Measurements from ENCODE around the gene BEND3. TPM values are rescaled to one million over a fixed set of nuclear protein-coding genes. Genes with fewer than 3 reads are reported as not detected.
A peak's percentile ranks its signal among the peaks of the same experiment; 100 is the strongest.

BEND3 gene
- total and polyA plus RNA-seq, 12 donors, result 0.37 to 2.3 (median 1.3) TPM

DNA sequence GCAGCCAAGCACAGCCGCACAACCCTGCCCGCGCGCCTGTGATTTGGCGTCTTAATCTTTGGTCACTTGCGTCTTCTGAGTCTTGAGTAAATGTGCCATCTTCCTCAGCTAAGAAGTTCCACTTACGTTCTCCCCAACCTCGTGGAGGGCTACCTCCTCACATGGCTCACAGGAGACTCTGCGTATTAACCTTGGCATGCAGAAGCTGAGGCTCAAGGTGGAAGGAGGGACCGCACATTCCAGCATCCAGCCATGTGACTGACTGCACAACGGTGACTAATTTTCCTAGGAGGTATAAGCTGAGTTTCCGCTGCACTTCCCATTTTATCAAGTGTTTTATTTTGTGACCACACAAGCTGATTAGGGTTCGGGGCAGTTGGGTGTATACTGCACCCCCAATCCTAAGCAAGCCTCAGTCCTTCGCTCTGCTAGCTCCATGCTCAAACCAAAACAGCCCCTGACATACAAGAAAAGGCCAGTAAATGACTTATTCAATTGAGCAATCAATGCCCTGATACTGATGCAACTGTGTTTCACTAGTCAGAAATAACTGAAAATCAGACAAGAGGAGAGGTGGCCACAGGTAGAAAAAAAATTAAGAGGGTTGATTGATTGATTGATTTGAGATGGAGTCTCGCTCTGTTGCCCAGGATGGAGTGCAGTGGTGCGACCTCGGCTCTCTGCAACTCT is 7.0 kb downstream of the BEND3 start:
- 90% methylated on average over 17 of the region's 17 CpGs for WGBS, 2 donors
- no peak overlapping the region for H3K27ac ChIP-seq
- ATAC-seq (peak in 2 of 8 donors; percentile 38 to 50), DNase-seq (no peak)
- intact Hi-C loops (cut with DNase I), result no loop called here
- H3K4me1 ChIP-seq, result peaks cover 0 to 14% (median 0%) of the 10 kb centered on the region in 9 donors
- no peaks in the 10 kb centered on the region for H3K27me3 ChIP-seq
- H3K9me3 ChIP-seq, result no peaks in the 10 kb centered on the region
- H3K36me3 ChIP-seq, result no peaks in the 10 kb centered on the region
- no peak overlapping the region for H3K4me3 ChIP-seq
- TF ChIP-seq CTCF (IDR thresholded peaks at IDR 0.05), result no peak

DNA sequence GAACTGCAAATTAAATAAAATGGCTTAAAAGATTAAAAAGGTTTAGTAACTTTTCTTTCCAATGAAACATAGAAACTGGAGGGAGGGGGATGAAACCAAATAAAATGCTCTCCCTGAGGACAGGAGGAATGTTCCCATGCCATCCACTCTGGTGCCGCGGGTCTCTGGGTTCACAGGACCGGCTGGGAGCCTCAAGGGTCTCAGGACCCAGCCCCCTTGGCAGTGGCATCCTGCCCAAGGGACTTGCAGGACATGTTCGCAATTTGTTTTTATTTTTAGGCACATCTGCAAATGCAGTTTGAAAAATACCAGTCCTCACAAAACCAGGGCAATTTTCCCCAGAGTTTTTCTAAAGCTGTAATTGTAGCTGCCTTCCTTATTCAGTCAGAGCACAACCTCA is 7.5 kb downstream of the BEND3 start:
- intact Hi-C loops (cut with DNase I), result no loop called here
- H3K27ac ChIP-seq, result no peak overlapping the region
- H3K27me3 ChIP-seq, result no peaks in the 10 kb centered on the region
- ATAC-seq, result peak in 2 of 8 donors; percentile 29 to 62
- H3K9me3 ChIP-seq, result no peaks in the 10 kb centered on the region
- H3K4me3 ChIP-seq, result no peak overlapping the region
- peaks cover 0 to 14% (median 0%) of the 10 kb centered on the region in 9 donors for H3K4me1 ChIP-seq
- peak in 1 of 2 donors; percentile 8 for DNase-seq
- WGBS, 2 donors, result 75% methylated on average over 4 of the region's 4 CpGs
- TF ChIP-seq CTCF (IDR thresholded peaks at IDR 0.05), result no peak
- no peaks in the 10 kb centered on the region for H3K36me3 ChIP-seq

GRCh38 chr6:107106165-107106564 is 9.2 kb downstream of the BEND3 start:
- H3K4me3 ChIP-seq, result no peak overlapping the region
- intact Hi-C loops (cut with DNase I), result no loop called here
- ATAC-seq (no peak), DNase-seq (no peak)
- no peak for TF ChIP-seq CTCF (IDR thresholded peaks at IDR 0.05)
- H3K27ac ChIP-seq, result no peak overlapping the region
- peaks cover 0 to 14% (median 3%) of the 10 kb centered on the region in 9 donors for H3K4me1 ChIP-seq
- H3K9me3 ChIP-seq, result no peaks in the 10 kb centered on the region
- WGBS, 2 donors, result 78 to 79% methylated on average over 3 of the region's 3 CpGs
- H3K27me3 ChIP-seq, result no peaks in the 10 kb centered on the region
- H3K36me3 ChIP-seq, result no peaks in the 10 kb centered on the region

DNA sequence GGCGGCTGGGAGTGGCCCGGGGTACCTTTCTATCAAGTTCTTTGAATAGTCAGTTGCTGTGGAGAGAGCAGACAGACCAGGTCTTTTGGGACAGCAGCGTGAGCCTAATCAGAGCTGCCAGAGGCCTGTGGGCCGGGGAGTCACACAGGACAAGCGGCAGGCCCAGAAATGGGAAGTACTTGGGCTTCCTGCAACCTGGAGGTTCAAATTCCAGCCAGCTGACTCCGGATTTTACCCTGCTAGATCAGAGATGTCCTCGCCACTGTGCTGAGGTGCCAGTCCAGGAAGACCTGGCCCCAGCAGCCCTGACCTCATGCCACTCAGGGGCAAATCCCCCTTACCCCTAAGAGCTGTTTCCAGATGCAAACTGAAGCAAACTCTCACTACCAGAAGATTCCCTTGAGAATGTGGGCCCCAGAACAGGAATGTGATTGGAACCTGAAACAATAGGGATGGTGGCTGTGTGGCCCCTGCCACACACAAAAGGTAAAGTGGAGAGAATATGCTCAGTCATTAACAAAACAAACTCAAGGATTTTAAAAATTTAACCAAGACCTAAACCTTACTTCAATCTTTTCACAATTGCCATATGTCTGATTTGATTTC is 9.7 kb downstream of the BEND3 start:
- no peak for ATAC-seq
- DNase-seq, result no peak
- Histone ChIP-seq H3K27me3 (no peaks in the 10 kb centered on the region), H3K36me3 (no peaks in the 10 kb centered on the region), H3K4me1 (peaks cover 0 to 19% (median 3%) of the 10 kb centered on the region in 9 donors), H3K4me3 (no peak overlapping the region), H3K27ac (no peak overlapping the region), H3K9me3 (no peaks in the 10 kb centered on the region)
- no peak for TF ChIP-seq CTCF (IDR thresholded peaks at IDR 0.05)
- intact Hi-C loops (cut with DNase I), result no loop called here
- WGBS, 2 donors, result 71 to 74% methylated on average over 7 of the region's 7 CpGs

Measured in heart right ventricle (tissue), 16 donors.